ENCODE data around the gene GABRR2. TPM values are rescaled to one million over a fixed set of nuclear protein-coding genes. Genes with fewer than 3 reads are reported as not detected.
"Not testable (repeated sequence)": the region's sequence is repeated elsewhere in the genome, so short reads cannot be mapped to it uniquely, and the experiment has no call there.

GABRR2 gene
- total RNA-seq, 1 donor from 2014 or later, result 0.61 TPM

DNA sequence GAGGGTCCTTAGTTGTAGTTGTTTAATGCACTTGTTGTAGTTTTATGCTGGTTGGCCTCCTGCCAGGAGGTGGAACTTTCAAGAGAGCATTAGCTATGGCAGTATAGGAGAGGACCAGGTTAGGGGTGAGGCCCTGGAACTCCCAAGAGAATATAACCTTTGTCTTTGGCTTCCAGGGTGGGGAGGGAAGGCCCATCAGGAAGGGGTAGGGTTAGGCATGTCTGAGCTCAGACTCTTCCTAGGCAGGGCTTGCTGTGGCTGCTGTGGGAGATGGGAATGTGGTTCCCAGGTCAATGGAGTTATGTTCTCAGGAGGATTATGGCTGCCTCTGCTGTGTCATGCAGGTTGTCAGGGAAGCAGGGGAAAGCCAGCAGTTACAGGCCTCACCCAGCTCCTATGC is 77.9 kb downstream of the GABRR2 start:
- Histone ChIP-seq H3K36me3 (ENCODE audit: insufficient read depth, low read length) (no peaks in the 10 kb centered on the region), H3K79me2 (ENCODE audit: insufficient read depth, low read length) (no peaks in the 10 kb centered on the region), H4K20me1 (ENCODE audit: insufficient read depth, low read length) (no peaks in the 10 kb centered on the region), H3K4me2 (ENCODE audit: low read length) (no peak overlapping the region), H2AFZ (ENCODE audit: low read depth, low read length) (no peak overlapping the region), H3K4me3 (ENCODE audit: insufficient read depth, low read depth, low read length) (no peak overlapping the region), H3K9ac (ENCODE audit: low read length) (no peak overlapping the region), H3K9me3 (ENCODE audit: insufficient read depth, low read depth, low read length) (no peaks in the 10 kb centered on the region), H3K4me1 (ENCODE audit: insufficient read depth, low read length) (no peaks in the 10 kb centered on the region), H3K27me3 (ENCODE audit: insufficient read depth, low read length) (no peaks in the 10 kb centered on the region), H3K27ac (ENCODE audit: low read depth, low read length) (no peak overlapping the region)
- DNase-seq (ENCODE audit: low read depth) (no peak), FAIRE-seq (no peak)
- Mint-ChIP-seq H3K27me3 (ENCODE audit: low read depth, unreplicated experiment) (no peaks in the 10 kb centered on the region), H3K36me3 (ENCODE audit: low read depth, unreplicated experiment) (peaks cover under 1% of the 10 kb centered on the region), H3K27ac (ENCODE audit: unreplicated experiment) (no peak overlapping the region), H3K4me1 (ENCODE audit: low read depth, unreplicated experiment) (no peaks in the 10 kb centered on the region), H3K4me3 (ENCODE audit: unreplicated experiment) (no peak overlapping the region), H3K9me3 (ENCODE audit: unreplicated experiment) (peaks cover 13% of the 10 kb centered on the region)
- TF ChIP-seq, protein P1, sequence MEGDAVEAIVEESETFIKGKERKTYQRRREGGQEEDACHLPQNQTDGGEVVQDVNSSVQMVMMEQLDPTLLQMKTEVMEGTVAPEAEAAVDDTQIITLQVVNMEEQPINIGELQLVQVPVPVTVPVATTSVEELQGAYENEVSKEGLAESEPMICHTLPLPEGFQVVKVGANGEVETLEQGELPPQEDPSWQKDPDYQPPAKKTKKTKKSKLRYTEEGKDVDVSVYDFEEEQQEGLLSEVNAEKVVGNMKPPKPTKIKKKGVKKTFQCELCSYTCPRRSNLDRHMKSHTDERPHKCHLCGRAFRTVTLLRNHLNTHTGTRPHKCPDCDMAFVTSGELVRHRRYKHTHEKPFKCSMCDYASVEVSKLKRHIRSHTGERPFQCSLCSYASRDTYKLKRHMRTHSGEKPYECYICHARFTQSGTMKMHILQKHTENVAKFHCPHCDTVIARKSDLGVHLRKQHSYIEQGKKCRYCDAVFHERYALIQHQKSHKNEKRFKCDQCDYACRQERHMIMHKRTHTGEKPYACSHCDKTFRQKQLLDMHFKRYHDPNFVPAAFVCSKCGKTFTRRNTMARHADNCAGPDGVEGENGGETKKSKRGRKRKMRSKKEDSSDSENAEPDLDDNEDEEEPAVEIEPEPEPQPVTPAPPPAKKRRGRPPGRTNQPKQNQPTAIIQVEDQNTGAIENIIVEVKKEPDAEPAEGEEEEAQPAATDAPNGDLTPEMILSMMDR (IDR thresholded peaks at IDR 0.05; ENCODE audit: insufficient read depth, low read depth, low read length), result no peak
- TF ChIP-seq EZH2 (IDR thresholded peaks at IDR 0.05; ENCODE audit: insufficient read depth, low read length), result no peak

GRCh38 chr6:89233605-89234004 is 81.5 kb downstream of the GABRR2 start:
- H4K20me1 ChIP-seq (ENCODE audit: insufficient read depth, low read length); H3K9ac ChIP-seq (ENCODE audit: low read length); FAIRE-seq; H3K4me2 ChIP-seq (ENCODE audit: low read length); H3K4me1 ChIP-seq (ENCODE audit: insufficient read depth, low read length); DNase-seq (ENCODE audit: low read depth); H3K36me3 ChIP-seq (ENCODE audit: insufficient read depth, low read length); H3K27me3 Mint-ChIP-seq (ENCODE audit: low read depth, unreplicated experiment); H3K36me3 Mint-ChIP-seq (ENCODE audit: low read depth, unreplicated experiment); H3K27ac Mint-ChIP-seq (ENCODE audit: unreplicated experiment); H3K9me3 ChIP-seq (ENCODE audit: insufficient read depth, low read depth, low read length); H3K4me3 ChIP-seq (ENCODE audit: insufficient read depth, low read depth, low read length); H3K27ac ChIP-seq (ENCODE audit: low read depth, low read length); H3K79me2 ChIP-seq (ENCODE audit: insufficient read depth, low read length); H2AFZ ChIP-seq (ENCODE audit: low read depth, low read length); H3K27me3 ChIP-seq (ENCODE audit: insufficient read depth, low read length); H3K4me1 Mint-ChIP-seq (ENCODE audit: low read depth, unreplicated experiment); H3K4me3 Mint-ChIP-seq (ENCODE audit: unreplicated experiment): not testable (repeated sequence)
- peaks cover 17% of the 10 kb centered on the region for H3K9me3 Mint-ChIP-seq (ENCODE audit: unreplicated experiment)

DNA sequence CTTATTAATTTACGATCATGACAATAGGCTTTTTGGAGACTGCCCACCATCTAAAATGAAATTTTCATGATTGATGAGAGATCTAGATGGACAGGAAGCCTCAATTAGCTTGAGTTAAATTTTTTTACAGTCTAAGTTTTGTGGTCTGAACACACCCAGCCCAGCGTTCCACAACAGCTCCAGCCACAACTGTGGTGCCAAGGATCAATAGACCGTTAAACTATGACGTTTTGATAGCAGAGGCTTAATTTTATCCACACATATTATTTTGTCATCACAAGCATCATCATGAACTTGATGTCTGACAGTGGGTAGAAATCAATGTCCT is 92.4 kb downstream of the GABRR2 start:
- H3K27ac Mint-ChIP-seq (ENCODE audit: unreplicated experiment), result no peak overlapping the region
- Histone ChIP-seq H3K4me1 (ENCODE audit: insufficient read depth, low read length) (peaks cover 5% of the 10 kb centered on the region), H3K4me2 (ENCODE audit: low read length) (peak overlapping the region; percentile 28), H2AFZ (ENCODE audit: low read depth, low read length) (no peak overlapping the region), H3K9me3 (ENCODE audit: insufficient read depth, low read depth, low read length) (no peaks in the 10 kb centered on the region), H3K9ac (ENCODE audit: low read length) (no peak overlapping the region), H3K27ac (ENCODE audit: low read depth, low read length) (no peak overlapping the region), H3K36me3 (ENCODE audit: insufficient read depth, low read length) (no peaks in the 10 kb centered on the region), H3K27me3 (ENCODE audit: insufficient read depth, low read length) (peaks cover 3% of the 10 kb centered on the region), H4K20me1 (ENCODE audit: insufficient read depth, low read length) (no peaks in the 10 kb centered on the region), H3K4me3 (ENCODE audit: insufficient read depth, low read depth, low read length) (no peak overlapping the region), H3K79me2 (ENCODE audit: insufficient read depth, low read length) (no peaks in the 10 kb centered on the region)
- H3K4me1 Mint-ChIP-seq (ENCODE audit: low read depth, unreplicated experiment), result no peaks in the 10 kb centered on the region
- peaks cover 2% of the 10 kb centered on the region for H3K9me3 Mint-ChIP-seq (ENCODE audit: unreplicated experiment)
- DNase-seq (ENCODE audit: low read depth), result no peak
- no peak overlapping the region for H3K4me3 Mint-ChIP-seq (ENCODE audit: unreplicated experiment)
- no peak for FAIRE-seq
- H3K36me3 Mint-ChIP-seq (ENCODE audit: low read depth, unreplicated experiment), result no peaks in the 10 kb centered on the region
- H3K27me3 Mint-ChIP-seq (ENCODE audit: low read depth, unreplicated experiment), result peaks cover 5% of the 10 kb centered on the region
- TF ChIP-seq, protein P1 (IDR thresholded peaks at IDR 0.05; ENCODE audit: insufficient read depth, low read depth, low read length), result no peak
- TF ChIP-seq EZH2 (IDR thresholded peaks at IDR 0.05; ENCODE audit: insufficient read depth, low read length), result no peak
